ENCODE measurements around the gene INSM1.
"Not testable (repeated sequence)": the region's sequence is repeated elsewhere in the genome, so short reads cannot be mapped to it uniquely, and the experiment has no call there.

The INSM1 gene

GRCh38 chr20:20342066-20342465, 25.8 kb upstream of the INSM1 start:
- peaks cover 4% of the 10 kb centered on the region for H3K9me3 Mint-ChIP-seq
- H3K4me1 Mint-ChIP-seq, result no peaks in the 10 kb centered on the region
- no peak overlapping the region for H3K4me3 Mint-ChIP-seq
- DNase-seq (ENCODE audit: low spot score in 2 of 2) (no peak), ATAC-seq (ENCODE audit: low read depth) (no peak)
- no peak overlapping the region for H3K27ac Mint-ChIP-seq
- peaks cover 7% of the 10 kb centered on the region for H3K27me3 Mint-ChIP-seq
- no peaks in the 10 kb centered on the region for H3K36me3 Mint-ChIP-seq

GRCh38 chr20:20343932-20344331, 24.0 kb upstream of the INSM1 start:
- no peak overlapping the region for H3K27ac Mint-ChIP-seq
- no peaks in the 10 kb centered on the region for H3K36me3 Mint-ChIP-seq
- H3K4me1 Mint-ChIP-seq, result no peaks in the 10 kb centered on the region
- no peak for DNase-seq (ENCODE audit: low spot score in 2 of 2)
- H3K9me3 Mint-ChIP-seq, result peaks cover 3% of the 10 kb centered on the region
- H3K4me3 Mint-ChIP-seq, result no peak overlapping the region
- no peak for ATAC-seq (ENCODE audit: low read depth)
- peaks cover 4% of the 10 kb centered on the region for H3K27me3 Mint-ChIP-seq

GRCh38 chr20:20344476-20344875, 23.4 kb upstream of the INSM1 start:
- DNase-seq (ENCODE audit: low spot score in 2 of 2) (no peak), ATAC-seq (ENCODE audit: low read depth) (no peak)
- Mint-ChIP-seq H3K9me3 (peaks cover 3% of the 10 kb centered on the region), H3K4me1 (no peaks in the 10 kb centered on the region), H3K27ac (no peak overlapping the region), H3K4me3 (no peak overlapping the region), H3K27me3 (peaks cover 6% of the 10 kb centered on the region), H3K36me3 (no peaks in the 10 kb centered on the region)

- Mint-ChIP-seq H3K36me3 (peaks cover 2% of the 10 kb centered on the region), H3K4me1 (peaks cover 6% of the 10 kb centered on the region), H3K27ac (no peak overlapping the region), H3K9me3 (no peaks in the 10 kb centered on the region), H3K4me3 (no peak overlapping the region), H3K27me3 (peaks cover 21% of the 10 kb centered on the region)
- ATAC-seq (ENCODE audit: low read depth) (no peak), DNase-seq (ENCODE audit: low spot score in 2 of 2) (no peak)
Observed at GRCh38 chr20:20353576-20353975, 14.3 kb upstream of the INSM1 start.

- H3K27ac Mint-ChIP-seq, H3K9me3 Mint-ChIP-seq: not testable (repeated sequence)
- peaks cover 10% of the 10 kb centered on the region for H3K4me1 Mint-ChIP-seq
Observed at GRCh38 chr20:20355503-20355902, 12.4 kb upstream of the INSM1 start.

GRCh38 chr20:20358801-20359200, 9.1 kb upstream of the INSM1 start:
- Mint-ChIP-seq H3K4me3 (no peak overlapping the region), H3K27me3 (peaks cover 29% of the 10 kb centered on the region), H3K4me1 (peaks cover 25% of the 10 kb centered on the region), H3K36me3 (peaks cover 2% of the 10 kb centered on the region), H3K27ac (no peak overlapping the region), H3K9me3 (no peaks in the 10 kb centered on the region)
- ATAC-seq (ENCODE audit: low read depth) (no peak), DNase-seq (ENCODE audit: low spot score in 2 of 2) (no peak)

More at GRCh38 chr20:20355503-20355902, 12.4 kb upstream of the INSM1 start:
- not testable (repeated sequence) for H3K36me3 Mint-ChIP-seq; DNase-seq (ENCODE audit: low spot score in 2 of 2); H3K4me3 Mint-ChIP-seq; ATAC-seq (ENCODE audit: low read depth)
- H3K27me3 Mint-ChIP-seq, result peaks cover 21% of the 10 kb centered on the region

GRCh38 chr20:20359628-20360027, 8.3 kb upstream of the INSM1 start:
- no peaks in the 10 kb centered on the region for H3K9me3 Mint-ChIP-seq
- peaks cover 28% of the 10 kb centered on the region for H3K27me3 Mint-ChIP-seq
- no peak for DNase-seq (ENCODE audit: low spot score in 2 of 2)

GRCh38 chr20:20360464-20360863, 7.4 kb upstream of the INSM1 start:
- peaks cover 22% of the 10 kb centered on the region for H3K27me3 Mint-ChIP-seq
- H3K4me1 Mint-ChIP-seq, result peaks cover 23% of the 10 kb centered on the region
- ATAC-seq (ENCODE audit: low read depth), result peak; percentile 75
- no peak overlapping the region for H3K4me3 Mint-ChIP-seq
- H3K36me3 Mint-ChIP-seq, result no peaks in the 10 kb centered on the region
- DNase-seq (ENCODE audit: low spot score in 2 of 2), result peak in 1 of 2 donors; percentile 17
- H3K27ac Mint-ChIP-seq, result no peak overlapping the region
- no peaks in the 10 kb centered on the region for H3K9me3 Mint-ChIP-seq

More at GRCh38 chr20:20359628-20360027, 8.3 kb upstream of the INSM1 start:
- ATAC-seq (ENCODE audit: low read depth), result no peak
- Mint-ChIP-seq H3K4me3 (no peak overlapping the region), H3K4me1 (peaks cover 24% of the 10 kb centered on the region), H3K36me3 (no peaks in the 10 kb centered on the region), H3K27ac (no peak overlapping the region)

- H3K27me3 Mint-ChIP-seq, result peaks cover 25% of the 10 kb centered on the region
- no peak for DNase-seq (ENCODE audit: low spot score in 2 of 2)
- peak; percentile 39 for ATAC-seq (ENCODE audit: low read depth)
- no peaks in the 10 kb centered on the region for H3K36me3 Mint-ChIP-seq
- peaks cover 25% of the 10 kb centered on the region for H3K4me1 Mint-ChIP-seq
- peak overlapping the region; percentile 2 for H3K4me3 Mint-ChIP-seq
- peak overlapping the region; percentile 14 for H3K27ac Mint-ChIP-seq
- H3K9me3 Mint-ChIP-seq, result no peaks in the 10 kb centered on the region
Observed at GRCh38 chr20:20362774-20363433, 5.0 kb upstream of the INSM1 start.

GRCh38 chr20:20363434-20363798, 4.5 kb upstream of the INSM1 start:
- DNase-seq (ENCODE audit: low spot score in 2 of 2) (no peak), ATAC-seq (ENCODE audit: low read depth) (no peak)
- H3K9me3 Mint-ChIP-seq, result no peaks in the 10 kb centered on the region
- no peak overlapping the region for H3K27ac Mint-ChIP-seq
- no peaks in the 10 kb centered on the region for H3K36me3 Mint-ChIP-seq
- H3K4me1 Mint-ChIP-seq, result peaks cover 25% of the 10 kb centered on the region
- peak overlapping the region; percentile 64 for H3K4me3 Mint-ChIP-seq
- H3K27me3 Mint-ChIP-seq, result peaks cover 25% of the 10 kb centered on the region

GRCh38 chr20:20363799-20364592, 3.9 kb upstream of the INSM1 start:
- Mint-ChIP-seq H3K27ac (no peak overlapping the region), H3K9me3 (no peaks in the 10 kb centered on the region), H3K36me3 (no peaks in the 10 kb centered on the region), H3K27me3 (peaks cover 25% of the 10 kb centered on the region), H3K4me1 (peaks cover 25% of the 10 kb centered on the region), H3K4me3 (peak overlapping the region; percentile 39)
- ATAC-seq (ENCODE audit: low read depth) (no peak), DNase-seq (ENCODE audit: low spot score in 2 of 2) (peak in 1 of 2 donors; percentile 18)

- Mint-ChIP-seq H3K4me3 (no peak overlapping the region), H3K27me3 (peaks cover 23% of the 10 kb centered on the region), H3K9me3 (no peaks in the 10 kb centered on the region), H3K27ac (no peak overlapping the region), H3K36me3 (no peaks in the 10 kb centered on the region), H3K4me1 (peaks cover 25% of the 10 kb centered on the region)
- ATAC-seq (ENCODE audit: low read depth) (no peak), DNase-seq (ENCODE audit: low spot score in 2 of 2) (no peak)
Observed at GRCh38 chr20:20364593-20365479, 3.1 kb upstream of the INSM1 start.

GRCh38 chr20:20365480-20366161, 2.3 kb upstream of the INSM1 start:
- no peak for DNase-seq (ENCODE audit: low spot score in 2 of 2)
- no peaks in the 10 kb centered on the region for H3K36me3 Mint-ChIP-seq
- no peak for ATAC-seq (ENCODE audit: low read depth)
- peaks cover 26% of the 10 kb centered on the region for H3K4me1 Mint-ChIP-seq
- H3K4me3 Mint-ChIP-seq, result no peak overlapping the region
- no peak overlapping the region for H3K27ac Mint-ChIP-seq
- H3K9me3 Mint-ChIP-seq, result no peaks in the 10 kb centered on the region
- peaks cover 24% of the 10 kb centered on the region for H3K27me3 Mint-ChIP-seq

Data from memory B cell (primary cell).